WTC11 (cell line): ENCODE measurements around the gene RAB35. TPM values are rescaled to one million over a fixed set of nuclear protein-coding genes. Genes with fewer than 3 reads are reported as not detected.

Experiments used
- ATAC-seq: fragments of 200-7000 bp; cut with Tn5 transposase; 2 replicates; pipeline ENCODE4 v1.10.0; 2021; ENCODE audit warnings: mild to moderate bottlenecking, moderate library complexity
- CTCF ChIA-PET: fragments of 300-600 bp; sonication (Branson Sonifier 250); formaldehyde crosslinking; loops from one replicate; lab custom pipeline; 2021; ENCODE audit warnings: antibody characterized with exemption; lab: Charles Lee
- POLR2A ChIA-PET: fragments of 350-600 bp; sonication (Branson Sonifier 250); formaldehyde crosslinking; loops from one replicate; lab custom pipeline; 2021; ENCODE audit warnings: antibody characterized with exemption; lab: Charles Lee
- DNase-seq: peaks from one replicate; pipeline ENCODE4 v3.0.0; 2021; ENCODE audit warnings: low spot score
- H3K27ac Mint-ChIP-seq: 2 replicates; pipeline ENCODE4 v1.8.0; 2021; ENCODE audit warnings: mixed read lengths
- H3K27me3 Mint-ChIP-seq: 2 replicates; pipeline ENCODE4 v1.8.0; 2021; ENCODE audit warnings: low read depth, mild to moderate bottlenecking, moderate library complexity, mixed read lengths
- H3K36me3 Mint-ChIP-seq: 2 replicates; pipeline ENCODE4 v1.8.0; 2021; ENCODE audit warnings: mixed read lengths
- H3K4me1 Mint-ChIP-seq: 2 replicates; pipeline ENCODE4 v1.8.0; 2022; ENCODE audit warnings: mixed read lengths
- H3K4me3 Mint-ChIP-seq: 2 replicates; pipeline ENCODE4 v1.8.0; 2021; ENCODE audit warnings: mild to moderate bottlenecking, moderate library complexity, mixed read lengths
- H3K9me3 Mint-ChIP-seq: 2 replicates; pipeline ENCODE4 v1.8.0; 2021; ENCODE audit warnings: mixed read lengths
- AR ChIP-seq: fragments of 250-450 bp; sonication (Bioruptor Pico); IDR thresholded peaks from 2 replicates; pipeline ENCODE4 v1.9.0; 2021; ENCODE audit warnings: mild to moderate bottlenecking
- ATF2 ChIP-seq: sonication (generic); formaldehyde crosslinking; IDR thresholded peaks from 2 replicates; pipeline ENCODE4 v1.8.1; 2022; ENCODE audit warnings: low read depth, missing genetic modification reagents, borderline replicate concordance
- CREM ChIP-seq: sonication (generic); formaldehyde crosslinking; IDR thresholded peaks from 2 replicates; pipeline ENCODE4 v1.8.1; 2022; ENCODE audit warnings: mild to moderate bottlenecking, missing genetic modification reagents, moderate library complexity
- E2F5 ChIP-seq: sonication (generic); formaldehyde crosslinking; IDR thresholded peaks from 2 replicates; pipeline ENCODE4 v1.8.1; 2022; ENCODE audit warnings: mild to moderate bottlenecking, moderate library complexity, missing genetic modification reagents
- ERG ChIP-seq: fragments of 250-450 bp; sonication (Bioruptor Pico); IDR thresholded peaks from 2 replicates; pipeline ENCODE4 v1.8.0; 2021; ENCODE audit warnings: mild to moderate bottlenecking
- ETV6 ChIP-seq: sonication (generic); formaldehyde crosslinking; IDR thresholded peaks from 2 replicates; pipeline ENCODE4 v1.8.1; 2022; ENCODE audit warnings: mild to moderate bottlenecking, missing genetic modification reagents
- IRF1 ChIP-seq: sonication (generic); formaldehyde crosslinking; IDR thresholded peaks from 2 replicates; pipeline ENCODE4 v1.8.0; 2023; ENCODE audit warnings: missing genetic modification reagents
- NFATC4 ChIP-seq: fragments of 250-450 bp; sonication (Bioruptor Pico); IDR thresholded peaks from 2 replicates; pipeline ENCODE4 v1.9.0; 2021; ENCODE audit warnings: mild to moderate bottlenecking
- PRDM15 ChIP-seq: sonication (generic); formaldehyde crosslinking; IDR thresholded peaks from 2 replicates; pipeline ENCODE4 v1.8.0; 2022; ENCODE audit warnings: missing genetic modification reagents
- USF2 ChIP-seq: sonication (generic); formaldehyde crosslinking; IDR thresholded peaks from 2 replicates; pipeline ENCODE4 v1.8.1; 2023; ENCODE audit warnings: mild to moderate bottlenecking, missing genetic modification reagents, moderate library complexity
- ZNF138 ChIP-seq: sonication (generic); formaldehyde crosslinking; conservative IDR thresholded peaks from 2 replicates; pipeline ENCODE4 v1.8.1; 2022; ENCODE audit warnings: mild to moderate bottlenecking, moderate library complexity, missing genetic modification reagents
- ZNF416 ChIP-seq: fragments of 250-450 bp; sonication (Bioruptor Pico); IDR thresholded peaks from 2 replicates; pipeline ENCODE4 v1.9.0; 2021; ENCODE audit warnings: mild to moderate bottlenecking, inconsistent platforms
- total RNA-seq: library from RNA; stranded (reverse); gene quantifications from 3 replicates; pipeline ENCODE4 v1.2.3, GENCODE V29; 2021

The RAB35 gene
- total RNA-seq, 1 experiment from 2014 or later: 44.5 TPM

- H3K36me3 Mint-ChIP-seq: peaks cover 8% of the 10 kb centered on the region
- CTCF ChIA-PET: interaction anchor here (1.5 to 2.4 kb wide), 2 partner anchors 10 to 188 kb away, joined by 3 to 9 read pairs; partner anchors contain the start of gene PXN
- H3K27ac Mint-ChIP-seq: no peak overlapping the region
- TF ChIP-seq E2F5 (CRISPR knock-in tag) (no peak), ERG (no peak), PRDM15 (CRISPR knock-in tag) (no peak)
- no peaks in the 10 kb centered on the region for H3K27me3 Mint-ChIP-seq
- no peak overlapping the region for H3K4me3 Mint-ChIP-seq
- H3K9me3 Mint-ChIP-seq: no peaks in the 10 kb centered on the region
- H3K4me1 Mint-ChIP-seq: 0 out of 2 replicates have a peak, but pooled peaks cover 6% of the 10 kb centered on the region
- POLR2A ChIA-PET: no interaction called here
- DNase-seq (no peak), ATAC-seq (no peak)
Measured at GRCh38 chr12:120077260-120077659, 39.3 kb downstream of the RAB35 start.

GRCh38 chr12:120076651-120077050, 39.9 kb downstream of the RAB35 start:
- TF ChIP-seq ETV6 (CRISPR knock-in tag) (no peak), ATF2 (CRISPR knock-in tag) (no peak), IRF1 (CRISPR knock-in tag) (no peak), USF2 (CRISPR knock-in tag) (no peak), AR (CRISPR knock-in tag) (no peak), CREM (no peak), NFATC4 (CRISPR knock-in tag) (no peak), ZNF416 (CRISPR knock-in tag) (no peak), ZNF138 (CRISPR knock-in tag) (no peak), PRDM15 (CRISPR knock-in tag) (no peak)
- Mint-ChIP-seq H3K36me3 (peaks cover 2% of the 10 kb centered on the region), H3K9me3 (no peaks in the 10 kb centered on the region), H3K27me3 (no peaks in the 10 kb centered on the region), H3K4me1 (0 out of 2 replicates have a peak, but pooled peaks cover 6% of the 10 kb centered on the region), H3K4me3 (no peak overlapping the region), H3K27ac (no peak overlapping the region)
- no peak for DNase-seq
- ChIA-PET POLR2A (no interaction called here), CTCF (interaction anchor here (1.5 kb wide), 1 partner anchor 189 kb away, joined by 3 read pairs; the partner anchor contains the start of gene PXN)
- ATAC-seq: no peak
